NT2/D1 (cell line): ENCODE measurements around the gene PLCD1.
"Not testable (repeated sequence)": the region's sequence is repeated elsewhere in the genome, so short reads cannot be mapped to it uniquely, and the experiment has no call there.

ENCODE experiments used
- SUZ12 ChIP-seq: IDR thresholded peaks from 2 replicates; pipeline ENCODE4 v1.6.1; 2011; ENCODE audit not compliant: insufficient read length, insufficient read depth; ENCODE audit errors: extremely low read depth
- YY1 ChIP-seq: IDR thresholded peaks from 2 replicates; pipeline ENCODE4 v1.6.1; 2011; ENCODE audit not compliant: insufficient read length, insufficient read depth

GRCh38 chr3:38033586-38033985 is 4.1 kb upstream of the PLCD1 start:
- not testable (repeated sequence) for TF ChIP-seq YY1, SUZ12
